Fibroblast of lung (primary cell): ENCODE results near the gene GEMIN5. TPM values are rescaled to one million over a fixed set of nuclear protein-coding genes. Genes with fewer than 3 reads are reported as not detected.

Experiments
- DNase-seq, 2 donors: peaks; one replicate each; pipeline versions ENCODE4 v3.0.0 to v3.0.0-alpha.2; 2010; ENCODE audit warnings: low read depth in 2 of 2
- H2AFZ ChIP-seq: 2 replicates; pipeline ENCODE4 v1.5.1; 2012; ENCODE audit warnings: low read length, control low read depth, inconsistent platforms
- H3K27ac ChIP-seq: 2 replicates; pipeline ENCODE4 v1.5.1; 2011; ENCODE audit warnings: low read length, control low read depth; ENCODE audit not compliant: insufficient read depth
- H3K27me3 ChIP-seq: 2 replicates; pipeline ENCODE4 v1.5.1; 2011; ENCODE audit warnings: mild to moderate bottlenecking, low read length; ENCODE audit not compliant: control insufficient read depth, insufficient read depth
- H3K36me3 ChIP-seq: 2 replicates; pipeline ENCODE4 v1.5.1; 2011; ENCODE audit warnings: low read length; ENCODE audit not compliant: control insufficient read depth, insufficient read depth
- H3K4me1 ChIP-seq: 2 replicates; pipeline ENCODE4 v1.5.1; 2011; ENCODE audit warnings: low read length; ENCODE audit not compliant: control insufficient read depth, insufficient read depth; ENCODE audit errors: extremely low read depth
- H3K4me2 ChIP-seq: 2 replicates; pipeline ENCODE4 v1.5.1; 2011; ENCODE audit warnings: low read length, control low read depth; ENCODE audit not compliant: insufficient read depth; ENCODE audit errors: extremely low read depth
- H3K4me3 ChIP-seq, 4 experiments: fragments of 200-600 bp in 1 of 4; sonication (generic) in 1 of 4; replicated peaks in 1 of 4; 2 replicates each; pipeline ENCODE4 v1.5.1; 2011 to 2016; ENCODE audit warnings: low read length in 4 of 4, low read depth in 3 of 4, mild to moderate bottlenecking in 3 of 4, control low read depth in 2 of 4, inconsistent platforms in 1 of 4, mixed read lengths in 1 of 4; ENCODE audit not compliant: insufficient read depth in 1 of 4; ENCODE audit errors: control extremely low read depth in 1 of 4
- H3K79me2 ChIP-seq: 2 replicates; pipeline ENCODE4 v1.5.1; 2012; ENCODE audit warnings: mild to moderate bottlenecking, low read length, inconsistent platforms; ENCODE audit not compliant: control insufficient read depth, insufficient read depth
- H3K9ac ChIP-seq: 2 replicates; pipeline ENCODE4 v1.5.1; 2011; ENCODE audit warnings: mild to moderate bottlenecking, low read length, control low read depth; ENCODE audit not compliant: insufficient read depth
- H3K9me3 ChIP-seq: 2 replicates; pipeline ENCODE4 v1.5.1; 2012; ENCODE audit warnings: low read depth, low read length; ENCODE audit not compliant: control insufficient read depth, insufficient read depth
- H4K20me1 ChIP-seq: 2 replicates; pipeline ENCODE4 v1.5.1; 2011; ENCODE audit warnings: low read length; ENCODE audit not compliant: control insufficient read depth, insufficient read depth; ENCODE audit errors: extremely low read depth
- EZH2 ChIP-seq: IDR thresholded peaks from 2 replicates; pipeline ENCODE4 v1.5.1; 2012; ENCODE audit warnings: low read length, control low read depth, mild to moderate bottlenecking; ENCODE audit errors: missing control alignments
- polyA plus RNA-seq, 2 donors: library from polyadenylated mRNA; depleted of rRNA in 1 of 2; stranded (reverse) in 1 of 2; unstranded in 1 of 2; fragments of >200 nt; gene quantifications; 2 replicates each; pipeline ENCODE4 v1.2.1, GENCODE V29; 2011 to 2012; ENCODE audit warnings: missing spikeins in 1 of 2
- total RNA-seq: library from RNA; depleted of rRNA; stranded (reverse); fragments of >200 nt; gene quantifications from 2 replicates; pipeline ENCODE4 v1.2.1, GENCODE V29; 2014
- TF ChIP-seq, protein P1 (sequence below), 2 donors: IDR thresholded peaks in 1 of 2; conservative IDR thresholded peaks in 1 of 2; 1 replicate in 1 of 2; 2 replicates in 1 of 2; pipeline ENCODE4 v1.5.1; 2011 to 2012; ENCODE audit warnings: low read length in 2 of 2, control low read depth in 1 of 2, inconsistent platforms in 1 of 2, low read depth in 1 of 2, mild to moderate bottlenecking in 1 of 2

The GEMIN5 gene
- total and polyA plus RNA-seq, 2 donors (not counting 1 experiment from before 2014, with no cell fraction given), result 7.7 to 12.1 TPM

DNA sequence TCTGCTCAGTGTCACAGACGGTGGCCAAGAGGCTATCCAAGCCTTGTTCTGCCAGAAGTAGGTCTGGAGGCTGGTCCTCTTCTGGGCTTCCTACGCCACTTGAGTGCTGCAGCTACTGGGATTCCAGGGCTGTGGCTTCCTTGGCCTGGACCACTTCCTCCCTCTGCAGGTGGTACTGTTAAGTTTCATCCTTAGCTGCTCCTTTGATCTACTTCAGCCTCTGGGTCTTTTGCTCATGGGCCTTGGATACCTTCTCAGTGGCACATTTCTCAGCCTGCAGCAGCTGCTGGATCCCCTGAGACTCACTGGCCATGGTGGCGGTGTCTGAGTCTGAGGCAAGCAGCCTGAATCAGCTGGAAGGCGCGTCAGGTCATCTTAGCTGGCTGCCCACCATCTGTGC is 69.3 kb downstream of the GEMIN5 start:
- Histone ChIP-seq H3K4me2 (no peak overlapping the region), H3K36me3 (peaks cover 10% of the 10 kb centered on the region), H3K9me3 (no peaks in the 10 kb centered on the region), H3K79me2 (peaks cover 16% of the 10 kb centered on the region), H3K27ac (no peak overlapping the region), H2AFZ (no peak overlapping the region), H3K9ac (no peak overlapping the region), H3K4me1 (peaks cover 4% of the 10 kb centered on the region), H4K20me1 (no peaks in the 10 kb centered on the region), H3K4me3 (no peak overlapping the region), H3K27me3 (no peaks in the 10 kb centered on the region)
- TF ChIP-seq, protein P1, sequence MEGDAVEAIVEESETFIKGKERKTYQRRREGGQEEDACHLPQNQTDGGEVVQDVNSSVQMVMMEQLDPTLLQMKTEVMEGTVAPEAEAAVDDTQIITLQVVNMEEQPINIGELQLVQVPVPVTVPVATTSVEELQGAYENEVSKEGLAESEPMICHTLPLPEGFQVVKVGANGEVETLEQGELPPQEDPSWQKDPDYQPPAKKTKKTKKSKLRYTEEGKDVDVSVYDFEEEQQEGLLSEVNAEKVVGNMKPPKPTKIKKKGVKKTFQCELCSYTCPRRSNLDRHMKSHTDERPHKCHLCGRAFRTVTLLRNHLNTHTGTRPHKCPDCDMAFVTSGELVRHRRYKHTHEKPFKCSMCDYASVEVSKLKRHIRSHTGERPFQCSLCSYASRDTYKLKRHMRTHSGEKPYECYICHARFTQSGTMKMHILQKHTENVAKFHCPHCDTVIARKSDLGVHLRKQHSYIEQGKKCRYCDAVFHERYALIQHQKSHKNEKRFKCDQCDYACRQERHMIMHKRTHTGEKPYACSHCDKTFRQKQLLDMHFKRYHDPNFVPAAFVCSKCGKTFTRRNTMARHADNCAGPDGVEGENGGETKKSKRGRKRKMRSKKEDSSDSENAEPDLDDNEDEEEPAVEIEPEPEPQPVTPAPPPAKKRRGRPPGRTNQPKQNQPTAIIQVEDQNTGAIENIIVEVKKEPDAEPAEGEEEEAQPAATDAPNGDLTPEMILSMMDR (conservative IDR thresholded peaks at IDR 0.05 in 1 of 2, IDR thresholded peaks at IDR 0.05 in 1 of 2; ENCODE audit: low read depth in 1 of 2, low read length in 2 of 2), result no peak
- TF ChIP-seq EZH2, result no peak
- DNase-seq, result no peak

- Histone ChIP-seq H2AFZ (no peak overlapping the region), H3K9me3 (no peaks in the 10 kb centered on the region), H3K27me3 (no peaks in the 10 kb centered on the region), H3K9ac (no peak overlapping the region), H3K27ac (no peak overlapping the region), H3K36me3 (peaks cover 9% of the 10 kb centered on the region), H3K4me1 (peaks cover 6% of the 10 kb centered on the region), H4K20me1 (no peaks in the 10 kb centered on the region), H3K79me2 (peaks cover 34% of the 10 kb centered on the region), H3K4me2 (no peak overlapping the region), H3K4me3 (no peak overlapping the region)
- TF ChIP-seq EZH2, result no peak
- TF ChIP-seq, protein P1 (conservative IDR thresholded peaks at IDR 0.05 in 1 of 2, IDR thresholded peaks at IDR 0.05 in 1 of 2; ENCODE audit: low read depth in 1 of 2, low read length in 2 of 2), result no peak
- peak; percentile 15 to 17 for DNase-seq
Measured at GRCh38 chr5:154866841-154867240, 71.2 kb downstream of the GEMIN5 start.

DNA sequence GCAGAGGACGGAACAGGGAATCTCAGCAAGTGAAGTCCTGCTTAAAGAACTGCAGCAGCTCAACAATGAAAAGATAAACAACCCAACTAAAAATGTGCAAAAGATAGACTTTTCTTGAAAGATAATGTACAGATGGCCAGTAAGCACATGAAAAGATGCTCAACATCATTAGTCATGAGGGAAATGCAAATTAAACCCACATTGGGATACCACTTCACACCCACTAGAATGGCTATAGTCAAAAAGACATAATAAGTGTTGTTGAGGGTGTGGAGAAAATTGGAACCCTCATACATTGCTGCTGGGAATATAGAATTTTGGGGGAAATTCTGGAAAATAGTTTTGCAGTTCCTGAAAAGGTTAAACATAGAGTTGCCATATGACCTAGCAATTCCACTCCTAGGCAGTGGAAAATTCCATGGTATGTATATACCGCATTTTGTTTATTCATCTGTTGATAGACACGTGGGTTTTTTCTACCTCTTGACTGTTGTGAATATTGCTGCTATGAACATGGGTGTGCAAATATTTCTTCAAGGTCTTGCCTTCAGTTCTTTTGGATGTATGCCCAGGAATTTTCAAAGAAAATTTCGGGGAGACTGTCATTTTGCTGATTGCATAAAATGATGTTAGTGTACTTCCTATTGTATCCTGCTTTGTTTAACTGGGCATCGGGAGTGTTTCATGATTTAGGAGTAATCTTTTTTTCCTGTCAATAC is 72.4 kb downstream of the GEMIN5 start:
- Histone ChIP-seq H3K4me1 (peaks cover 6% of the 10 kb centered on the region), H3K9me3 (no peaks in the 10 kb centered on the region), H3K27me3 (no peaks in the 10 kb centered on the region), H2AFZ (no peak overlapping the region), H3K9ac (no peak overlapping the region), H3K4me3 (no peak overlapping the region), H4K20me1 (no peaks in the 10 kb centered on the region), H3K27ac (no peak overlapping the region), H3K79me2 (peaks cover 46% of the 10 kb centered on the region), H3K4me2 (no peak overlapping the region), H3K36me3 (peaks cover 6% of the 10 kb centered on the region)
- TF ChIP-seq, protein P1 (conservative IDR thresholded peaks at IDR 0.05 in 1 of 2, IDR thresholded peaks at IDR 0.05 in 1 of 2; ENCODE audit: low read depth in 1 of 2, low read length in 2 of 2), result no peak
- TF ChIP-seq EZH2, result no peak
- no peak for DNase-seq
